SIG-M5 treated with dmso at 0.1 percent for 504 hours (cell line): ENCODE measurements around the gene FHDC1.

Experiments used
- DNase-seq: peaks from one replicate; lab custom pipeline; 2025; ENCODE audit not compliant: unreplicated experiment; lab: John Stamatoyannopoulos, UW

Gene FHDC1

DNA sequence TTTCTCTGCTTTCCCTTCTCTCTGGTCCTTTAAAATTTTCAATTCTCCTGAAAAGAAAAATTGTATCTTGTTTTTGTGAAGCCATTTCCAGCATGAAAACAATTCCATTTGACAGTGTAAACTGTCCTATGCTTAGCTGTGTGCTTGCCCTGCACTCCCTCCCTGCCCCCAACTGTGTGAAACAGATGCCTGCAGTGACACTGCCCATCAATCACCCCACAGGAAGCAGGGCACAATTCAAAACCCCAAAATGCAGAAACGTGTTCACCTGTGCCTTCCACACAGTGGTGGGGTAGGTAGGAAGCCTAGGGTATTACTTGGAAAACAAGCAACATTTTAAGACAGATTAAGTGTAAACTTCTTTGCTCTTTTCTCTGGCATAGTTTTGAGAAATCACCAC is 6.2 kb upstream of the FHDC1 start:
- DNase-seq: no peak

DNA sequence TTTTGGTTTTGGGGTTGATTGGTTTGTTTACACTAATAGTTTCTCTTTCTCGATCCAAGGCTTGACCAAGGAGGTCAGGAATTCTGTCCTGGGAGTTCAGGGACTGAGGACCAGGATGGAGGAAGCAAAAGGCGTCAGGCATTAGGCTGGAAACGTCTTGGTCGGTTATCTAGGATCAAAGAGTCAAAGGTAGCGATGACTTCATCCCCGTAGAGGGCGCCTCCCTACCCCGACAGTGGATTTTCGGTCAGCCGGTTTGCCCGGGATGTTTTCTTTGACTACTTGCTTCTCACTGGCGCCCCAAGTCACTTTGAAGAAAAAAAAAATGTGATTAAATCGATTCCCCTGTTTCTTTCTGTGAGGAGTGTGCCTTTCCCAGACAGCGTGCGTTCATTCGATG is 980 bp upstream of the FHDC1 start:
- DNase-seq: peak; percentile 38

DNA sequence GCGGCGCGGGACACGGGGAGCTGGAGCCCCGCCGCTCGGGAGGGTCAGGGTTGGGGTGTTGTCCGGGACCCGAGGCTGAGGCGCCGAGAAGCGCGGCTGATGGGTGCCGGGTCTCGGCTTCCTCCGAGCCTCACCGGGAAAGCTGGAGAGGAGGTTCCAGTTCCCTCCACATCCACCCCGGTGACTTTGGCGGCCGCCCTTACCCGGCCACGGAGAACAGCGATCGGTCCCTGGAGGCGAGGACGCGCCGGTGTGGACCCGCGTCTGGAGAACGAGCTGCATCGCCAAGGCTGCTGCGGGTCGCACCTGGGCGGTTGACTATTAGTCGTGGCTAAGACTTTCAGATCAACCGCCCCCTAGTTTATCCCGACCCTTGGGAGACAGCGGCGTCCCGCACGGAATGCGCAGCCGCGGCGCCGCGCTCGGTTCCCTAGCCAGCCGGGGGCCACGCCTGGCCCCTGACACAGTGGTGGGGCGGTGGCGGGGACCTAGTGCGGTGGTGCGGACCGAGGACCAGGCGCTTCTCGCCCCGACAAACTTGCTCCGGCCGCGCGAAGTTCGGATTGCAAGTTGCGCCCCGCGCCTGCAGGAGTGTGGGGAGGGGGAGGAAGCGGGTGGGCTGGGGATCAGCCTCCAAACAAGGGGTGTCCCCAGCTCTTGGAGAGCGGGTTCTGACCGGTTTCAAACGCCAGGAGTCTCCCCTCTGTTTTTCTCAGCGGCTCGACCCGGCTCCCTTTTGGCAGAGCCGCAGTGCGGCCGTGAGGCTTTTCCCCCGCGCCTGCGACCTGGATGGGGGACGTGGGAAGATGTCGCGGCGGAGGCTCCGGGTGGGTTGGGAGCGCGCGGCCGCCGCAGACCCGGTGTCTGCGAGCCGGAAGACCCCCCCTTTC is 568 bp downstream of the FHDC1 start:
- no peak for DNase-seq

DNA sequence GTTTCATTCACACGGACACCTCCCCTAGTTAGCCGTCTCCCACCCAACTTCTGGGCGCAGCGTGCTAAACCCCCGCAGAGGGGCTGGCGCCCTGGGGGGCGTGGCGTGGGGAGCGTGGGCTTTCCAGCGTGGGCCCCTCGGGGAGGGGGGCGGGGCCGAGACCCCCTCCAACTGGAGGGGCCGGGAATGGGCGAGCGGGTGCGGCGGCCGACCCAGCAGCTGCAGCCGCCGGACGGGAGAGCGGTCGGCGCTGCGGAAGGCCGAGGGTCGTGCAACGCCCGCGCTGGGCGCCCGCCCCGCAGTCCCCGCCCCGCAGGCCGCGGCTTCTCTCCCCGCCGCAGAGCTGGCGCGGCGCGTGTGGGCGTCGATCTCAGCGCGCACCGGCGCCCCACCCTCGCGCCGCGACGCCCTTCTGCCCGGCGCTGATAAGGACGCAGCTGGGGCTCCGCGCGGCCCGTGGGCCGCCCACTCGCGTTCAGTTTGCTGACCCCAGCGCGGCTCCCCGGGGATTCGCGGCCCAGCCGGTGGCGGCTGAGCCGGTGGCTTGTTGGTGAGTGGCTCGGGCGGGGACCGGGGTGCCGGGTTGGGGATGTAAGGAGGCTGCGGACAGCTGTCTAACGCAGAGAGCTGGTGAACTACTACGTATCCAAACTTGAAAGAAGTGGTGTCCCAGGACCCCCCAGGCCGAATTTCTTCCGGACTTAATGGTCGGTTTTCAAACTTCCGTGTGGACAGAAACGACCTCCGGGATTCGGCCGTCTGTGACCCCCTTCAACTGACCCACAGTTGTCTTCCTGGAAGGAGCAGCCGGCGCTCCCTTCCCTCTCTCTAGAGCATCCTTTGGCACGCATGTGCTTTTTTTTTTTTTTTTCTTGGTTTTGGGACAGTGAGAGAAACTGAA is 1.5 kb downstream of the FHDC1 start:
- DNase-seq: peak; percentile 8

DNA sequence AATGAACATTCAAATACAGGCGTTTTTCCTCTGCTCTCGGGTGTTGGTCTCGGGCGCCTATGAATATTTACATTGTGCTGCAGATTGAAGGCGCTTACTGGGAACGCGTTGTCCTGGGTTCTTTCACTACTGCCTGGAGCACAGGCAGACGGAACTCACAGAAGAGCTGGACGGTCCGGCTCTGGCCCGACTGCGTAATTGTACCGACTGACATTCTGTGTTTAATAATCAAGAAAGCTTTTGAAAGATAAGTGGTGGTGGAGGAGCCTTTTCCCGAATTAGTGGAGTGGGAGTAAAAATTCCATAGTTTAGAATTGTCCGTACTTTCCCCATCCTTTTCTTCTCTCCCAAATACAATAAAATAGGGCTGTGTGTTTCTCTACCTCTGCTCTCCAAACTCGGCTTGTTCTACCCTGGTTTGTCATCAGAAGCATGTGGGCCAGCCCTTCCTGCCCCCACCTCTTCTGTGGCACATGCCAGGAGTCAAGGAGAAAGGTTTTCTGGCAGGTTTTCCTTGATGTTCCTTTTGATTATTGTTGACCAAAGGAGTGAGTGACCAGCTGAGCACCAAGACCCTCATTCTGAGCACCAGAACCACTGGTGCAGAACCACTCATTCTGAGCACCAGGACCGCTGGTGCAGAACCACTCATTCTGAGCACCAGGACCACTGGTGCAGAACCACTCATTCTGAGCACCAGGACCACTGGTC is 2.3 kb downstream of the FHDC1 start:
- no peak for DNase-seq

DNA sequence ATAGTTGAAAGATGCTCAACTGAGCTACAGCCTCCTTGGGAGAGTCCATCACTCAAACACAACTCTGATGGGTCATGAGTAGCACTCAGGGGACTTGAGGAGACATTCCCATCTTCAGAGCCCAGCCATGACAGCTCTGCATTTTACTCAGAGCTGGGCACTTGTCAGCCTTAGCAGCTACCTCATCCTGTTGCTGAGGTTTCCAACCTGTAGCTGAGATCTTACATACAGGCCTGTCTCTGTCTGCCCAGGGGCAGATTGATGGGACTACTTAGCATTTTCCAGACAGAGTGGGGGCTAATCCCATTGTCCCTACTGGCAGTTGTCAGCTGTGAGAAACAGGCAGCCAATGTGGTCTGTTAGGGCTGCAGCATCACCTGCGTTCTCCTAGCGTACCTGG is 3.5 kb downstream of the FHDC1 start:
- no peak for DNase-seq

DNA sequence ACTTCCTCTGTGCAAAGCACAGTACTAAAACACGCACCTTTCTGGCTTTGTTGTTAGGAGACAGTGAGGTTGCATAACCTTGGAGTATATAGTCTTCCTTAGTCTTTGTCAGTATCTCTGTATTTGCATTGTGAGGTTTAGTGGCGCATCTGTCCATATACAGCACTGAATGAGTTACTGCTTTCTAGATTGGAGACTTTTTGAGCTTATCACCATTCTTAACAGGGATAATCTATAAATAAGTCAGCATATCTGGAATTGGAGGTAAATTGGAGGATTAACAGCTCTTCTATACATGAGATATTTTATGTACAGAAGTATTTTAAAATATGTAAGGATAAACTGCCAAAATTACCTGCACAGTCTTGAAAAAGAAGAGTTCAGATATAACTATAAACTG is 4.3 kb downstream of the FHDC1 start:
- no peak for DNase-seq

DNA sequence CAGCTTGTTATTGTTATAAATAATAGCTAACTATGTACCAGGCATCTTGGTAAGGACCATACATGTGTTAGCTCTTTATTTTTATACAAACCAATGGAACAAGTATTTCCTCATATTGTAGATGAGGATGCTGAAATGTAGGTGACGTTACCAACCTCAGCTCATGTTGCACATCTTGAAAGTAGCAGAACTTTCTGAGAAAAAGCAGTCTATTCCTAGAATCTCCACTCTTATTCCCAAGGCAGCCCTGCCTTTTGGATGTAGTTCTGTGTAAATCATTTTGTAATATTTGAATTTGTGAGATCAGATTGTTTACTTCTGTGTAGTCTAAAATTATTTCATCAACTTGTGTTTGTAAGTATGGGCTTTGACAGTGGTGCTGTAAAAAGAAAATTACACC is 5.3 kb downstream of the FHDC1 start:
- no peak for DNase-seq

DNA sequence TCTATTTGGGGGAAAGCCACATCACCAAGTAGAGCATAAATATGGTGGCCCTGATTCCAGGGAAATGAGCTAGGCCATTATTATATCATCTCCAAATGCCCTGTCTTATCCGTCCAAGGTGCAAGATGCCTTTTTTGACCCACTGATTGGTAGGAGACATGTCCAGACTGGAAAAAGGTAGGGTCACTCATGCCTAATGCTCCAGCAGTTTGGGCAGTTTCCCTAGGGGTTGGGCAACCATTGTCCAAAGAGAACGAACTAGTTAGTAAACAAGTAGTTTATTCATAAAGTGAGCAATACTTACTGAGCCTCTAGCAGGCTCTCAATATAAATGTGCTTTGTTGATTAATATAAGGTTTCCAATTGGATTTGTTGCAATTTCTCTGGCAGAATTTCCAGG is 6.2 kb downstream of the FHDC1 start:
- no peak for DNase-seq

DNA sequence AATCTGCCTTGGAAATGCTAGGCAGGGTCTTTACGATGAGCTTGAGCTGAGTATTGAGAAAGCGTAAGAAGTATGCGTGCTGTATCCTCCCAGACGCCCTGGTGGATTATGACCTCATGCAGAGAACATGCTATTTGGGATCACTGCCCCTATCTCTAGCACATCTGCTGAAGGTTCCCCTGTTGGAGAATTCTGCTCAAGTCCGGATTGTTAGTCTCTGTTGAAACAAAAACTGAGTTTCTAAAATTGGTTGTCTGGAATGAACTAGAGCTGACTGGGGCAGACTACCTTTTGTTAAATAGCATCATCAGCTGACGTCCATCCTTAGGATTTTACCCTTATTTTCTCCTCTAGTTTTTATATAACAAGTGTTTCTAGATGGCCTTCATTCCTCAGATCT is 7.5 kb downstream of the FHDC1 start:
- DNase-seq: no peak

DNA sequence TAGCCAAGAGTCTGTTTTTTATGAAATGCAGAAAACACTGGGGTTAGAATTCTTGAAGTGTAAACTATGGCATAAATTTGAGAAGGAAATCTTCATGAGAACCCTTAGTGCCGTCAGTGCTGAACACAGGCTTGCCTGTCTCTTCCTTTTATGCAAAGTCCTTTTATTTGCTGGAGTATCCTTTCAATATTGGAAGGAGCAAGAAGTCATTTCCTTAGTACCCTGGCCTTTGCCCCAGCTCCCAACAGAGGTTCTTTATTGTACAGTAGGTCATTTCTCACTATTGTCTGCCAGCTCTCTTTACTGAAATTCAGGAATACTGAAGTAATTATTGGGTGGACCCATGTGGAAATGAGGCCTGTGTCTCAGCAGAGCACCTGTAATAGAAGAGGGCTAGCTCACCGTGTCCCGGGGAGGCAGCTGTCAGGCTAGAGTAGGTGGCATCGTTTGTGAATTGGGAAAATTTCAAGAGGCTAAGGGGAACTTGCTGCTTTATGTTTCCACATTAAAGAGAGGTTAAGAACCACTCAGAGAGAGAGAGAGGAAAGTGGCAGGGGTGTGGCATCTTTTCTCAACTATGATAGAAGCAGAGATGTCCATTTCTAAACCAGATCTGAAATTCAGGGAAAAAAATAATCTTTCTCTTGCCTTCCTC is 8.7 kb downstream of the FHDC1 start:
- no peak for DNase-seq

DNA sequence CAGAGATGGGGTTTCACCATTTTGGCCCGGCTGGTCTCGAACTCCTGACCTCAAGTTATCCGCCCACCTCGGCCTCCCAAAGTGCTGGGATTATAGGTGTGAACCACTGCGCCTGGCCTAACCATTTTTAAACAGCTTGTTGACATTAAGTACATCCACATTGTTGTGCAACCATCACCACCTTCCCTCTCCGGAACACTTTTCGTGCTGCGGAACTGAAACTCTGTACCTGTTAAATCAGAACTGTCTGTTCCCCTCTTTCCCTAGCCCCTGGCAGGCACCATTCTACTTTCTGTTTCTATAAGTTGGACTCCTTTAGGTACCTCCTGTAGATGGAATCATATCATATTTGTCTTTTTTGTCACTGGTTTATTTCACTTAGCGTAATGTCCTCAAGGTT is 9.5 kb downstream of the FHDC1 start:
- no peak for DNase-seq

DNA sequence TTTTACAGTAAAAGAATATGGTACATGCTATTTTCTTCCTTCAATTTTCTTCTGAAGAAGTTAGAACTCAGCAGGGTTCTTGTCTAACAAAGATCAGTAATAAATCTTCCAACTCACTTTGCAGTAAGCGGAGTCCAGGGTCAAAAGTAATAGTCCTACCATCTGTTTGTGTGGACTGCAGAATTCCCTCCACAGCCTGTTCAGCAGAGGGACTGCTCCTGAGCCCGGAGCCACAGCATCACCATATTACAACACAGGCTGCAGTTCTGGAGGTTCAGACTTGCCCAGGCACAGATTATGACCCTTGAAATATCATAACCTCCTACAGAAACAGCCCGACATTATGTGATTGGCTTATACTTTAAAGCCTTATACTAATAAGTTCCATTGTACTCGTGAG is 10.3 kb downstream of the FHDC1 start:
- DNase-seq: no peak

DNA sequence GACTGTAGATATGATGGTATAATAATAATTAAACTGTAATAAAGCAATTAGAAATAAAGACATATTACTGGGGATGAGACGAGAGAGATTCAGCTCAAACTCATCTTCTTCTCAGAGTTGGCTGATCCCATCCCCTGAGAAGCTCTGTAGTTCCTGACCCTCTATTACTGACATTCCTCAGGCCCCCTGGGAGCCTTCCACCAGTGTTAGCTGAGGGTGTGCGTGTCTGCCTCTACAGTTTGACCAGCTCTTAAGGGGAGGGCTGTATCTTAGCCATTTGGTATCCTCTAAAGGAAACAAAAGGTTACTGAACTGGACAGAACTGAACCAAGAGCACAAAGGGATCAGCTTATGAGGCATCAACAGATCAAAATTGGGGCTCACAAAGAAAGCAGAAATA is 11.2 kb downstream of the FHDC1 start:
- DNase-seq: no peak

DNA sequence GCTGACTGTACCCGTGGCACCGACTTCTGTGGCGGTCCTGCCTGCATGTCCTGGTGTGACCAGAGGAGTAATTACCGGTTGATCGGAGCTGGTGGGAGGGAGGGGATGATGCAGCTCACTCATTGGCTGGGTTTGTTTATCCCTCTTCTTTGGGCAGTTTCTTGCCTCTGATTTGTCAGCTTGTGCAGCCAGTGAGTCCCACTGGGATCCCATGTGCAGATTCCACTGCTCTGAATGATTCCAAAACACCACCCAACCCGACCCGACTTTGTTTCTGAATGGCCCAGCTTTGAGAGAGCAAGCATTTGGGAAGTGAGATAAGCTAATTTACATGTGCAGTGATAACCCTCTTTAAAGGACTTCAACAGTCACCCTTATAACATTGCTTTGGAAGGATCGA is 13.8 kb downstream of the FHDC1 start:
- no peak for DNase-seq

DNA sequence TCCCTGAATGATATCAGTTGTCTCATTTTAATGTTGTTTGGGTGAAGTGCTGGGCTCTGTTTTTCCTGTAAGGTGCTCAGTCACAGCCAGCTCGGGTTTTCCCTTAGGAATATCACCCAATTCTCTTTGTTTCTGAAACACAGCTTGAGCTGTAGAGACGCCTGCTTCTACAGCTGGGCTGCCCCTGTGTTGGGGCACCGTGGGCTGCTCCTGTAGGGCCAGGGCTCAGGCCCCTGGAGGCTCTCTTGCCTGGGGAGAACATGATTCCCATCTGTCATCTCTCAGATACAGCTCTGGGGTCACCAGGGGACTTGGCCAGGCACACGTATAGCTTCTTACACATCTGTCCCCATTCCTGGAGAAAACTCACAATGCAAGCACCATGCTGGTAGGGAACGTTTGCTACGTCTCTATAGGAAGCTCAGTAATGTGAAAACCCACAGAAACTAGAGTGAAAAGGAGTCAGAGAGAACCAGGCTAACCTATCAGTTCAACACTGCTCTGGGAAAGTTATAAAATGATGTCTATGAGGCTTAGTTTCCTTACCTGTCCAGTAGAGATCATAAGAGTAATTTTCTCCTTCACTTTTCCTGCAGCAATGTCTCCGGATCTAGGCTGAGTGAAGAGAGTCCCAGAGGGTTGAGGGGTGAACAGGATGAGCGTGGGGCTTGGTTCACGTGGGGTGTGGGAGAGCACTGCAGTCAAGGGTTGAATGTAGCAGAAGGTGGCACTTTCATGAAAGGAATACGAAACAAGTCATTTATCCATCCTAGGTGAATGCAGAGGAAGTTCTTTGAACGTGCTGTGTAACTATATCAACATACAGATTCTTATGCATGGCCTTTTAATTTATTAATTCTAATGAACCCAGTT is 14.5 kb downstream of the FHDC1 start:
- DNase-seq: no peak

DNA sequence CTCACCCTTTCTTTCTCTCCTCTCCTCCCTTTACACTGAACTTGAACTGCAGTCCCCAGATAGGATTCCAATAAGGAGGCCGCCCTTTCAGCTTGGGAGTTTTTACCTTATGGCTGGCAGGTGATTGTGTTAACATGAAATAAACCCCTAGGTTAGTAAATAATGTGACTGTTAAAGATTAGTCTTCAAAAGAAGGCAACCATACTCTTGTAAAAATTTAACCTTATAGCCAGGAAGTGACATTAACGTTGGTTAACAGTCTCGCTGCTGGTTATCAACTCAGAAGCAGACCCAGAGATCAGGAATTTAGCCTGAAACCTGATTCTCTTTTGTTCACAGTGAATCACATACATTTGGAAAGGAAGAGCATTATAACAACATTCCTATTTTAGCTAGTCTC is 15.2 kb downstream of the FHDC1 start:
- DNase-seq: no peak

DNA sequence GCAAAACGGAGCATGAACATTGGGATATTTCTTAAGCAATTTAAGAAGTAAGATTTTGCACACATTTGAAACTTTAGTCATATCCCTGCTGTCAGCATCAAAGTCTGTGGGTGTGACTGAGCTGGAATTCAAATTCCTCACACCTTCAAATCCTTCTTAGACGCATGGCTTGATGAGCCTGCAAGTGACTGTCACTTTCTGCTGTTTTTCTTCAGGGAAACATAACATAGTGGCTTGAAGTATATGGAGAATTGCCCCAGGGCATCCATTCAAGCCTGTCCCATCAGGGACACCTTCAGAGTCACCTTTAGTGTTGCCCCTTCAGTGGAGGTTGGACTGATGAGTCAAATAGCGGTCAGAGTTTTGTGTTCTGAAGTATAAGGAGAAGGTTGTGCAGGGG is 17.4 kb downstream of the FHDC1 start:
- DNase-seq: no peak

DNA sequence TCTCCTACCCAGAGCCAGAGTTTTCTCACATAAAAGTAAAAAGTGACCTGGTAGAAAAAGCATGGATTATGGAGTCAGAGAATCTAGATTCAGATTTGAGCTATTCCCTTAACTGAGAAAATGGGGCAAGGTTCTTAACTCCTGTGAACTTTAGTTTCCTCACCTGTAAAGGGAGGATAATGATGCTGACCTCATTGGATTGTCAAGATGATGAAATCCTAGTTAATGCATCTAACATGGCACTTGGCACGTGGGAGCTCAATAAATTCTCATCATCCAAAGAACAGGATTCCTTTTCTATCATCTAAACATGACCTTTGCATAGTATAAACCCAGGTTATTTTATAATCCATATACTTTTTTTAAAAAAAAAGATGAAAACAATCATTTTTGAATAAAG is 18.6 kb downstream of the FHDC1 start:
- DNase-seq: no peak

DNA sequence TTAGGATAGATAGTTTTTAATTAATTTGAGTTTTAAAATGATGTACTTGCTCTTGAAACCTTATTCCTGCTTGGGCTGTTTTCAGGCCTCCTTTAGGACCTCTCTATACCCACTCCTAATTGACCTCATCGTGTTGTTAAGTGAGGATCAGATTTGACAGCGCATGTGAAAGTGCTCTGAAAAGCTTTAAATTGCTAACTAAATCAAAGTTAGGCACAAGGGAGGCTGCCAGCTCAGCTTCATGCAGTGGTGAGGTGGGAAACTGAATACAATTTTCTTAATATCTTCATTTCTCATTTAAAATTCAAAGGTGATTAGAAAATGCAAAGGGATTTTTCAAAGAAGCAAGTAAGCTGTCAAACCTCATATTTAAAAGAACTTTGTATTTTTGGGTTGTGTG is 20.0 kb downstream of the FHDC1 start:
- DNase-seq: no peak
